OCI-LY7 (cell line): ENCODE data around the gene PCDH9. TPM values are rescaled to one million over a fixed set of nuclear protein-coding genes. Genes with fewer than 3 reads are reported as not detected.

Source experiments
- BruUV-seq: library from RNA; stranded (reverse); fragments of 400-500 nt; replicated peaks from 2 replicates; lab custom pipeline; 2021; lab: Mats Ljungman, UMichigan
- CTCF ChIA-PET: fragments of 300-600 bp; sonication (Branson Sonifier 250); formaldehyde crosslinking; loops from one replicate; lab custom pipeline; 2022; ENCODE audit warnings: antibody characterized with exemption; ENCODE audit not compliant: unreplicated experiment; lab: Charles Lee
- POLR2A ChIA-PET: fragments of 300-600 bp; sonication (Branson Sonifier 250); formaldehyde crosslinking; loops from one replicate; lab custom pipeline; 2022; ENCODE audit warnings: antibody characterized with exemption; lab: Charles Lee
- DNase-seq: peaks from one replicate; pipeline ENCODE4 v3.0.0-alpha.2; 2015; ENCODE audit warnings: low spot score
- H2AFZ ChIP-seq: fragments of 200-600 bp; sonication (generic), shearing (Covaris generic); 2 replicates; pipeline ENCODE4 v1.6.1; 2014; ENCODE audit warnings: mild to moderate bottlenecking, antibody characterized with exemption, low read length, moderate library complexity
- H3K27ac ChIP-seq: fragments of 200-600 bp; sonication (generic); 2 replicates; pipeline ENCODE4 v1.5.1; 2014; ENCODE audit warnings: mixed run types, low read depth, mild to moderate bottlenecking, moderate library complexity, low read length, inconsistent platforms; ENCODE audit not compliant: poor library complexity, severe bottlenecking
- H3K36me3 ChIP-seq: fragments of 200-600 bp; sonication (generic); 2 replicates; pipeline ENCODE4 v1.6.1; 2014; ENCODE audit warnings: mild to moderate bottlenecking, antibody characterized with exemption, low read length, moderate library complexity, mixed read lengths; ENCODE audit not compliant: insufficient read depth
- H3K4me1 ChIP-seq: fragments of 200-600 bp; sonication (generic); 2 replicates; pipeline ENCODE4 v1.5.1; 2014; ENCODE audit warnings: mild to moderate bottlenecking, low read length; ENCODE audit not compliant: insufficient read depth, poor library complexity, severe bottlenecking
- H3K4me2 ChIP-seq: fragments of 200-600 bp; sonication (generic); 2 replicates; pipeline ENCODE4 v1.6.1; 2014; ENCODE audit warnings: mild to moderate bottlenecking, low read length
- H3K4me3 ChIP-seq: fragments of 200-600 bp; sonication (generic); 2 replicates; pipeline ENCODE4 v1.5.1; 2014; ENCODE audit warnings: mild to moderate bottlenecking, low read depth, low read length; ENCODE audit not compliant: poor library complexity, severe bottlenecking
- H3K79me2 ChIP-seq: fragments of 200-600 bp; sonication (generic); 2 replicates; pipeline ENCODE4 v1.6.1; 2016; ENCODE audit warnings: low read depth, mild to moderate bottlenecking, low read length, moderate library complexity, mixed read lengths; ENCODE audit not compliant: insufficient read depth
- H3K9me2 ChIP-seq: fragments of 200-600 bp; sonication (generic); 2 replicates; pipeline ENCODE4 v1.6.1; 2016; ENCODE audit warnings: mild to moderate bottlenecking, low read length, mixed read lengths; ENCODE audit not compliant: insufficient read depth
- H3K9me3 ChIP-seq: fragments of 200-600 bp; sonication (generic); 2 replicates; pipeline ENCODE4 v1.6.1; 2014; ENCODE audit warnings: mild to moderate bottlenecking, mixed run types, low read length, mixed read lengths
- H4K20me1 ChIP-seq: fragments of 200-600 bp; sonication (generic); 2 replicates; pipeline ENCODE4 v1.6.1; 2014; ENCODE audit warnings: mild to moderate bottlenecking, antibody characterized with exemption, low read length, moderate library complexity, mixed read lengths; ENCODE audit not compliant: insufficient read depth
- EZH2phosphoT487 ChIP-seq: fragments of 200-600 bp; sonication (generic); IDR thresholded peaks from 2 replicates; pipeline ENCODE4 v1.6.1; 2018; ENCODE audit warnings: low read depth, borderline replicate concordance, mild to moderate bottlenecking, mixed run types, antibody characterized with exemption, low read length, moderate library complexity, mixed read lengths
- intact Hi-C: fragments of 100-400 bp; cut with micrococcal nuclease; formaldehyde crosslinking; loops from one replicate; pipeline ENCODE4 v1.10.0; 2022; ENCODE audit not compliant: unreplicated experiment
- total RNA-seq, 2 experiments: library from RNA; depleted of rRNA in 1 of 2; stranded (reverse); fragments of >200 nt in 1 of 2; shearing (Covaris generic) in 1 of 2; gene quantifications; 2 replicates each; pipeline ENCODE4 v1.2.3, GENCODE V29; 2014 to 2022
- TF ChIP-seq, protein P1 (sequence below): fragments of 200-600 bp; sonication (generic); conservative IDR thresholded peaks from 2 replicates; pipeline ENCODE4 v1.5.1; 2014; ENCODE audit warnings: mild to moderate bottlenecking, antibody characterized with exemption, low read length, moderate library complexity, mixed read lengths

PCDH9 gene
- total RNA-seq, 2 experiments from 2014 or later, result 20.1 to 26.0 TPM

DNA sequence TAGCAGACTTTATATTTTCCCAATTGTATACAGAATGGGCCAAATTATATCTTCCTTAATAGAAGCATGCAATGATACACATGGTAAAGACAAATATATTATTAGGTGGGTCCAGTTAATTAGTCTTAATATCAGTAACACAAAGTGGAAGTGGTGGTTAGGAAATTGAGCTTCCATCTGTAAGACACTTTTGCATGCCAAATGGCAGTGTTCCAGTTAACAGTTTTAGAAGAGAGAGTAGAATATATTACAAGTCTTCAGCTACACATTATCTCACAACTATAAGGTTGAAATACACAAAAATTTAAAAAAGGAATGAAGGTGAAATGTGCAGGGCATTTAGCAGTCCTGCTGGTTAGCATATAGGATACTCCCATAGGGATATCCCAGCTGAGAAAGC is 536.5 kb downstream of the PCDH9 start:
- Histone ChIP-seq H3K27ac (no peak overlapping the region), H3K4me1 (peaks cover 18% of the 10 kb centered on the region), H3K4me3 (no peak overlapping the region), H2AFZ (peak overlapping the region; percentile 68; the same call in 1 of the 2 replicates), H3K36me3 (peaks cover 11% of the 10 kb centered on the region; the same call in 1 of the 2 replicates), H3K4me2 (no peak overlapping the region), H3K9me3 (peaks cover 38% of the 10 kb centered on the region; the same call in 1 of the 2 replicates), H3K79me2 (no peaks in the 10 kb centered on the region), H4K20me1 (no peaks in the 10 kb centered on the region), H3K9me2 (no peaks in the 10 kb centered on the region)
- ChIA-PET CTCF (no interaction called here), POLR2A (interaction anchor here (0.5 to 5.6 kb wide), 11 partner anchors 9 to 527 kb away, joined by 3 to 45 read pairs (median 3); no protein-coding TSS in a partner anchor)
- intact Hi-C loops, result loop anchor here (5.0 kb wide), 1 partner anchor 99 kb away; no protein-coding TSS in a partner anchor
- no TSS peak for BruUV-seq
- no peak for DNase-seq
- no peak for TF ChIP-seq EZH2phosphoT487
- TF ChIP-seq, protein P1, sequence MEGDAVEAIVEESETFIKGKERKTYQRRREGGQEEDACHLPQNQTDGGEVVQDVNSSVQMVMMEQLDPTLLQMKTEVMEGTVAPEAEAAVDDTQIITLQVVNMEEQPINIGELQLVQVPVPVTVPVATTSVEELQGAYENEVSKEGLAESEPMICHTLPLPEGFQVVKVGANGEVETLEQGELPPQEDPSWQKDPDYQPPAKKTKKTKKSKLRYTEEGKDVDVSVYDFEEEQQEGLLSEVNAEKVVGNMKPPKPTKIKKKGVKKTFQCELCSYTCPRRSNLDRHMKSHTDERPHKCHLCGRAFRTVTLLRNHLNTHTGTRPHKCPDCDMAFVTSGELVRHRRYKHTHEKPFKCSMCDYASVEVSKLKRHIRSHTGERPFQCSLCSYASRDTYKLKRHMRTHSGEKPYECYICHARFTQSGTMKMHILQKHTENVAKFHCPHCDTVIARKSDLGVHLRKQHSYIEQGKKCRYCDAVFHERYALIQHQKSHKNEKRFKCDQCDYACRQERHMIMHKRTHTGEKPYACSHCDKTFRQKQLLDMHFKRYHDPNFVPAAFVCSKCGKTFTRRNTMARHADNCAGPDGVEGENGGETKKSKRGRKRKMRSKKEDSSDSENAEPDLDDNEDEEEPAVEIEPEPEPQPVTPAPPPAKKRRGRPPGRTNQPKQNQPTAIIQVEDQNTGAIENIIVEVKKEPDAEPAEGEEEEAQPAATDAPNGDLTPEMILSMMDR, result no peak

DNA sequence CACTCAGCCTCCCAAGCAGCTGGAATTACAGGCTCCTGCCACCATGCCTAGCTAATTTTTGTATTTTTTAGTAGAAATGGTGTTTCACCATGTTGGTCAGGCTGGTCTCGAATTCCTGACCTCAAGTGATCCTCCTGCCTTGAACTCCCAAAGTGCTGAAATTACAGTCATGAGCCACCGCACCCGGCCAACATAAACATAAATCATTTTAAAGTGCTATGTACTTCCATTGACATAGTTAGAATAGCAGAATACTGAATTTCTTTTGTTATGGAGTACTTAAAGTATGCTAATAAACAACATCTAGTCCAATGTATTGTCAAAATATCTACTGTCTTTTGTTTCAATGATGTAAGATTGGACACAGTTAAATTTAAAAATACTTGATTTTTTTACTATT is 539.0 kb downstream of the PCDH9 start:
- H3K4me1 ChIP-seq, result peaks cover 18% of the 10 kb centered on the region
- H3K9me2 ChIP-seq, result no peaks in the 10 kb centered on the region
- CTCF ChIA-PET, result no interaction called here
- DNase-seq, result no peak
- no peak overlapping the region for H2AFZ ChIP-seq
- H3K79me2 ChIP-seq, result no peaks in the 10 kb centered on the region
- no TSS peak for BruUV-seq
- peaks cover 16% of the 10 kb centered on the region; the same call in 1 of the 2 replicates for H3K36me3 ChIP-seq
- H3K4me2 ChIP-seq, result no peak overlapping the region
- no peak overlapping the region for H3K27ac ChIP-seq
- TF ChIP-seq EZH2phosphoT487, result no peak
- TF ChIP-seq, protein P1, result no peak
- peaks cover 48% of the 10 kb centered on the region for H3K9me3 ChIP-seq
- POLR2A ChIA-PET, result interaction anchor here (0.9 to 5.6 kb wide), 7 partner anchors 12 to 532 kb away, joined by 3 to 45 read pairs (median 7); no protein-coding TSS in a partner anchor
- intact Hi-C loops, result loop anchor here (5.0 kb wide), 1 partner anchor 101 kb away; no protein-coding TSS in a partner anchor
- H4K20me1 ChIP-seq, result no peaks in the 10 kb centered on the region
- no peak overlapping the region for H3K4me3 ChIP-seq

DNA sequence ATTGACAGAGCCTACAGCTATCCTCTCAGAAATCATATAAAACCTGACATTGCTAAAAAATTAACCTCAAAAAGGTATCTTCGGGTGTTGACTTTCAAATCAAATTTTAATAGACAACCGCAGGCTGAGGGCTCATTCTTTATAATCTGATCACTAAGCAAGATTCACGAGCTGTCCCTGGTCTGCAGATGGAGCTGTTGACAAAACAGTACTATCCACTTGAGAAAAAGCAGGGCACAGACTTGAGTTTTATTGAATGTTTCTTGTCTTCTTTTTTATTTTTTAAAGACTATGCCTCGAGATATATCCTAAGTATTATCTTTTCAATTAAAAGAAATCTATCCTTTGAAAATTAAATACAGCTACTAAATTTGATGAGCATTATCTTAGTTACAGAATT is 540.5 kb downstream of the PCDH9 start:
- no peak for TF ChIP-seq EZH2phosphoT487
- TF ChIP-seq, protein P1, result peak; percentile 77
- intact Hi-C loops, result loop anchor here (1.0 to 5.0 kb wide), 9 partner anchors 71 to 1032 kb away; no protein-coding TSS in a partner anchor
- H3K36me3 ChIP-seq, result peaks cover 21% of the 10 kb centered on the region; the same call in 1 of the 2 replicates
- no TSS peak for BruUV-seq
- no peak overlapping the region for H3K4me3 ChIP-seq
- peak overlapping the region; percentile 71 for H2AFZ ChIP-seq
- H3K4me2 ChIP-seq, result peak overlapping the region; percentile 39
- H3K27ac ChIP-seq, result peak overlapping the region; percentile 28
- CTCF ChIA-PET, result interaction anchor here (1.2 kb wide), 1 partner anchor 305 kb away, joined by 5 read pairs; no protein-coding TSS in a partner anchor
- H3K9me3 ChIP-seq, result peaks cover 52% of the 10 kb centered on the region
- peak; percentile 76 for DNase-seq
- POLR2A ChIA-PET, result interaction anchor here (0.5 to 5.6 kb wide), 14 partner anchors 10 to 952 kb away, joined by 3 to 45 read pairs (median 4); no protein-coding TSS in a partner anchor
- peaks cover 18% of the 10 kb centered on the region for H3K4me1 ChIP-seq
- no peaks in the 10 kb centered on the region for H4K20me1 ChIP-seq
- no peaks in the 10 kb centered on the region for H3K9me2 ChIP-seq
- H3K79me2 ChIP-seq, result no peaks in the 10 kb centered on the region
